ENCODE measurements around the gene ADGRV1.
"Not testable (repeated sequence)": the region's sequence is repeated elsewhere in the genome, so short reads cannot be mapped to it uniquely, and the experiment has no call there.

Gene ADGRV1

DNA sequence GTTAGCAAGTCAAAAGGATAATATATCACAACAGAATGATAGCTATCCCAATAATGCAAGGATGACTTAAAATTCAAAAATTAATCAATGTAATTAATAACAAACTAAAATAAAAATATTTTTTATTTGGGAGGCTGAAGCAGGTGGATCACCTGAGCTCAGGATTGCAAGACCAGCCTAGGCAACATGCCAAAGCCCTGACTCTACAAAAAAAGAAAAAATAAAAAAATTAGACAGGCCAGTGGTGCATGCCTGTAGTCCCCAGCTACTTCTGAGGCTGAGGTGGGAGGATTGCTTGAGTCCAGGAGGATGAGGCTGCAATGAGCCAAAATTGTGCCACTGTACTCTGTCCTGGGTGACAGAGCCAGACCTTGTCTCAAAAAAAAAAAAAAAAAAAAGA is 399.3 kb downstream of the ADGRV1 start:
- DNase-seq, result no peak

DNA sequence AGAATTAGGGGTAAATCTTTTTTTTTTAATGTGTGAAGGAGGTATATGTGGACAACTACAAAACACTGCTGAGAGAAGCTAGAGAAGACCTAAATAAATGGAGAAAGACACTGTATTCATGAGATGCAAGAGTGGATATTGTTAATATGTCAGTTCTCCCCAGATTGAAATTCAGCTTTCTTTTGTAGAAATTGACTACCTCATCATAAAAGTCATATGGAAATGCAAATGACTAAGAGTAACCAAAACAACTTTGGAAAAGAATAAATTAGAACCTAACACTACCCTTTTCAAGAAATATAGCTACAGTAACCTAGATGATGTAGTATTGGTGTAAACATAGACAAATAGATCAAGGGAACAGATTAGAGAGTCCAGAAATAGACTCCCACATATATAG is 400.7 kb downstream of the ADGRV1 start:
- DNase-seq, result no peak

DNA sequence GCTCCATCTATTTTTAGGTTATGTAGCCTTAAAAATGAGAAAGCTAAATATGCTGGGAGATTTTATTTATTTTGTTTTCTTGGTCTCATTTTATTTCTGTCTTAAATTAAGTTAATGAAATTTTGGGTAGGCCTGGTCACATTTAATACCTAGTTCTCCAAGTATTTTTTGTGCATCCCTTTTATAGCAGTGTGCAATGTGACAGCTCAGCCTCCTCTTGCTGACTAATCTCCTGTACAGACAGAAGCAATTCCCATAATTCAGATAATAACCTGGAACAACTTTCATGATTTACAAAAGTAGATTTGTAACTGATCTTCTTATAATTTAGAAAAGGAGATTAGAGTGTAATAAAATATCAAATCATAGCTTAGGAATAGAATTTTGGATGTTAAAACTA is 403.9 kb downstream of the ADGRV1 start:
- no peak for DNase-seq

DNA sequence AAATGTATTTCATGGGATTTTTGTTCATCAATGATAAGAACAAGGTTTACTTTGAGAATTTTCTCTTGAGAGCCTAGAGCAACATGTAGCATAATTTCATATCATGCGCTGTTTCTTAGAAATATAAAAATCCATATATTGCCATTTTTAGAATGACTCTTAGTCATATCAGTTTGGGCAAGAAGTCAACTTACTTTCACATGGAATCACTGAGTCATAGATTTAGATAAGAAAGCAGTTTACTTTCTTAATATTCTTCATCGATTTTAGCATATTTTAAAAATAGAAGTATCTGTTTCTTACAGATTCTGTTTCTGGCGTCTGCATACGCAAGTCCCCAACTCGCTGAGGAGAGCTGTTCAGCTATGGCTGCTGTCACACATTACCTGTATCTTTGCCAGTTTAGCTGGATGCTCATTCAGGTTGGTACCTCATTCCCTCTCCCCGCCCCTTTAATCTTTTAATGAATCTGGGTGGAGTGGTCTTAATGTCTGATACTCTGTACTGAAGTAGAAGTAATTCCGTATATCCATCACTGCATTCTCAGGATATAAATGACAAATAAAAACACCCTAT is 406.6 kb downstream of the ADGRV1 start:
- no peak for DNase-seq

DNA sequence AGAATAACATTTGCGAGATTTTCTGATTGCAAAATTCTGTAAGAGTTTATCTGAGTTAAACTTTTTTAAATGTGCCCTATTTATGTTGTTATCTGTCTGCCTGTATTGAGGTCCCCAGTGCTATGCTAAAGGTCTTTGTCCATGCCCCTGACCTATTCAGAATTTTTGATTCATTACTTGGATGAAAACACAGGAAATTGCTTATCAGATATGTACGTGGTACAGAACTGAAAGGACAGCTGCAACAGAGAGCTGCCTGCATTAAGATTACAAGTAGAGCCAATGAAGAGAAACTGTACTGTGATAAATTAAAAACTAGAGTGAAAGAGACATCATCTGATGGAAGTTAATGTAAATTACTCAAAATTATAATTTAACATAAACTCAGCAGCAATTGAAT is 408.8 kb downstream of the ADGRV1 start:
- DNase-seq, result no peak

DNA sequence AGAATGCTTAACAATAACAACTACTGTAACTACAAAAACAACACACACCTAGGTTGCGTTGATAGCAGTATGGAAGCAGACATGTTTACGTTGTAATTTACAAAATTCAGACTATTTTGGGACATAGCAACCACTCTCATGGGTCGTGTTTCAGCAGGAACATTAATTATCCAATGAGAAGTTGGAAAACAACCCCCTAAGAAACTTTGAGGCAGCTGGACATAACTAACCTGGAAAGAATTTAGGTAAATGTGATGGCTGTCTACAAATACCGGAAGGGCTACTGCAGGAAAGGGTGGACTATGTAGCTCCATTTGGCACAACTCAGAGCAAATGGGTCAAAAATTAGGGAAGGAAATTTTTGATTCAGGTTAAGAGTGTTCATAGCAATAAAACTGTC is 409.3 kb downstream of the ADGRV1 start:
- no peak for DNase-seq

DNA sequence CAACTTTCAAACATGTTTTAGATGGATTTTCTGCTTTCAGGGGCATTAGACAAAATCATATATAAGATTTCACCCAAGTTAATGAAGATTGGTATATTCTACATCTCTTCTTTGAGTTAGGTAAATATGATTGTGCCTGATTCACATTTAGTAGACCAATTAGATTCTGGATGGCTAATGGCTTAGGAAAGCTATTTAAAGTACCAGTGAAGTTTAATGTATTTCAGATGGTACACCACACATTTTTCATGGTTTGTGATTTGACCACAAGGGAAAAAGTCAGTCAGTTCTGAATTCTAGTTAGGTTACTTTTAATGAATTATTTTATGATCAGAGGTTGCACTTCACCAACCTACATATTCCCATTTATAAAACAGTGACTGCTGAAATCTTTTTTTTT is 409.7 kb downstream of the ADGRV1 start:
- DNase-seq, result no peak

DNA sequence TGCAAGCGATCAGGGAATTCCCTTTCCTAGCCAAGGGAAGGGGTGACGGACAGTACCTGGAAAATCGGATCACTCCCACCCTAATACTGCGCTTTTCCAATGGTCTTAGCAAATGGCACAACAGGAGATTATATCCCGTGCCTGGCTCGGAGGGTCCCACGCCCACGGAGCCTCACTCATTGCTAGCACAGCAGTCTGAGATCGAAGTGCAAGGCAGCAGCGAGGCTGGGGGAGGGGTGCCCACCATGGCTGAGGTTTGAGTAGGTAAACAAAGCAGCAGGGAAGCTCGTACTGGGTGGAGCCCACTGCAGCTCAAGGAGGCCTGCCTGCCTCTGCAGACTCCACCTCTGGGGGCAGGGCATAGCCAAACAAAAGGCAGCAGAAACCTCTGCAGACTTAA is 411.3 kb downstream of the ADGRV1 start:
- not testable (repeated sequence) for DNase-seq

DNA sequence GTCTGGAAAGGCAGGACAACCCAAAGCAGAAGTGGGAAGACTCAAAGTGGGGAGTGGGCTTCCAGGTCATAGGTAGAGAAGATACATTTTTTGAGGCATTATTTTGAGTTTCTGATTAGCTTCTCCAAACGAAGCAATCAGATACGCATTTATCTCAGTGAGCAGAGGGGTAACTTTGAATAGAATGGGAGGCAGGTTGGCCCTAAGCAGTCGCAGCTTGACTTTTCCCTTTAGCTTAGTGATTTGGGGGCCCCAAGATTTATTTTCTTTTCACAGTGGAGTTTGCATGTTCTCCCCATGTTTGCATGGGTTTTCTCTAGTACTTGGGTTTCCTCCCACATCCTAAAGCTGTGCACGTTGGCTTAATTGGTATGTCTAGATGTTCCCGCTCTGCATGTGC is 422.6 kb downstream of the ADGRV1 start:
- DNase-seq, result no peak

DNA sequence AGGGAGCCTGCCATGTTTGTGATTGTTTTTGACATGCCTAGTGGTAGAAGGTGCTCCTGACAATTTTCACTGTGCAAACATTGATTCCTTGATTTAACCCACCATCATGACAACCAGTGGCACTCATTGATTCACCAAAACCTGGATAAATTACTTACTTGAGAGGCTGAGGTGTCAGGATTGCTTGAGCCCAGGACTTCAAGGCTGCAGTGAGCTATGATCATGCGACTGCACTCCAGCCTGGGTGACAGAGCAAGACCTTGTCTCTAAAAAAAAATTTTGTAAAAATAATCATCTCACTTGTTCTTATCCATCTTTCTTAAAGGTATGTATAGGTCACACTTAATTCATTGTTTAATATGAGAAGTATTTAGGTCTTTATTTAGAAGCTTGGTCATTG is 423.2 kb downstream of the ADGRV1 start:
- DNase-seq, result no peak

DNA sequence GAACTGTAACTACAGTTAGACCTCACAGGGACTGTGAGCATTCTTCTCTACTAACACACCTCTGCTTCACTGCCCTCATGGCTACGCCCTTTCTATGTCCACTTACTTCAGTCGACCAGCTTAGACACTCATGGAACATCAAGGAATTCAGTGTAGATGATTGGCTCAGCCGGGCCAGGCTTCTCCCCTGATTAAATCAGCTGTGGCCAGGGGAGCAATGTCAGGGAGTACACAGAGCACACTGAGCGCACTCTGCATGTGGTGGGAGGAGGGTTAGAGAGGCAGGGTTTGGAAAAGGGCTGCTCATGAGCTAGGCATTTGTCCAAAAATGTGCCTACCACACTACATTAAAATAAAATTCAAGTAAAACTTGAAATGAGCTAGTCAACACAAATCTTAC is 424.0 kb downstream of the ADGRV1 start:
- no peak for DNase-seq

DNA sequence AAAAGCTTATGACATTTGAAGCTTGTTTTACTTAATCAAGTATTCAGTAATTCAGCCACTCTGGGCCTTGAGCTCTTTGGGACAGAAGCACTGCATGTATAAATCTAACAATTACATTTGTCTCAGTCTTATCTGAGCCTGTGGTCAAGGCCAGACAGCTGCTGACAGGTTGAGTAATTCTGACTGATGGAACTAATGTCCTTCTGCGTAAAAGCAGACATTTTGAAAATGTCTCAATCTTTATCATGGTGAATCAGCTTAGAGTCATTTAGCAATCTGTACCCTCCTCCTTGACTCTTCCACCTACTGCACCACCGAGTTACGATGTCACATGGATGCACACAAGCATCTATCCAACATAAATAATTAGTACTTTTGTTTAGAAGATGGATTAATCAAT is 424.6 kb downstream of the ADGRV1 start:
- no peak for DNase-seq

DNA sequence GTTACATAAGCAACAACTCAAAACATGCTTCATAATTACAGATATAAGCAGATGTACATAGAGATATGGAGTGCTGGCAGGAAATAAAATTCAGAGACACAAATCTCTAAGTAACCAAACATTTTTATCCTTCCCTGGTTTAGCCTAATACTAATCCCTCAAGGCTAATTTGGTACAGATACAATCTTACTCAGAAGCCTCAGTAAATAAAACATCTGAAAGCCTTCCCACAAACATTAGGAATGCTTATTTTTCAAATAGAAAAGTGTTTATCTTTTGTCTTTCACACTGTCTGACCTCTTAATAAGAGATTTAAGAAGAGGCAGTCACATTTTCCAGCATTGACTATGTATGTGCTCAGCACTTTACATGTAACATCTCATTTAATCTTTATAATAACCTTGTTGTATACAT is 425.1 kb downstream of the ADGRV1 start:
- DNase-seq, result no peak

DNA sequence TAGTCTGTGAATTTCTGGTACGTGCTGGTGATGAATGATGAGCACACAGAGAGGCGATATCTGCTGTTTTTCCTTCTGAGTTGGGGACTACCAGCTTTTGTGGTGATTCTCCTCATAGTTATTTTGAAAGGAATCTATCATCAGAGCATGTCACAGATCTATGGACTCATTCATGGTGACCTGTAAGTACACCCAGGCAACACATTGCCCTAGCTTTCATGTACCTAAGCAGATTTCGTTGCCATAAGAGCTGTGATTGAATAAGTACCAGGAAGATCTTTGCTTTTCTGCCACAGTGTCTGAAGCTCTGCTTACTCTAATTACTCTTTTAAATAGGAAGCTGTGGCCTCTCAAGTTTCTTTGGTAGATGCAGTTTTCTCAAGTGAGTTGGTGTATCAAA is 426.7 kb downstream of the ADGRV1 start:
- no peak for DNase-seq

DNA sequence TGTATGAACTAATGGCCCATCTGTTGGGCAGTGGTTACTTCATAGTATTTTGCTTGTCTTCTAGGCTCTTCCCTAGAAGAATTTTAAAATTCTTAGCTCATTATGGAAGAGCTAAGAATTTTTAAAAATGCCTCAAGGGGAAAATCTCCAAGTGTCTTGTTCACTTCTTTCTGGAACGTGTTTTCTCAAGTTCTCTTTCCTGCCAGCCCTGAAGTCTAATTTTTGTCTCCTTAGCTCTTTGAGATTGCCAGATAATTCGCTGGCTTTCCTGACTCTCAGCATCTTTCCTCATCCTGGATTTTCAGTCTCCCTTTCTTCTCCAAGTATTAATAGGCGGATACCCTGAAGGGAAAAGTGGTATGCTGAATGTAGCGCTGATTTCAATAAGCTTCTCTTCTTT is 429.1 kb downstream of the ADGRV1 start:
- no peak for DNase-seq

DNA sequence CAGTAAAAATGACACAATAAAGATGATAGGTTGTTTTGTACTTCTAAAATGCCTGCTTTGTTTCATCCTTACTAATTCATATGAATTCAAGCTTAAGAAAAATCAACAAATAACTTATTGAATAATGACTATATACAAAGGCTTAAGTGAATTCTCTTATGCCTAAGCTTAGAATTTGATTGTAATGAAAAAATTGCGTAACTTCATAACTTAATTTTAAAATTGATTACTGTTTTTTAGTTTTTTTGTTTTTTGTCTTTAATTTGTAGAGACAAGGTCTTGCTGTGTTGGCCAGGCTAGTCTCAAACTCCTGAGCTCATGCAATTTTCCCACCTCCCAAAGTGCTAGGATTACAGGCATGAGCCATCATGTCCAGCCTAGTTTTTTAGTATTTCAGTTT is 432.6 kb downstream of the ADGRV1 start:
- DNase-seq, result no peak

DNA sequence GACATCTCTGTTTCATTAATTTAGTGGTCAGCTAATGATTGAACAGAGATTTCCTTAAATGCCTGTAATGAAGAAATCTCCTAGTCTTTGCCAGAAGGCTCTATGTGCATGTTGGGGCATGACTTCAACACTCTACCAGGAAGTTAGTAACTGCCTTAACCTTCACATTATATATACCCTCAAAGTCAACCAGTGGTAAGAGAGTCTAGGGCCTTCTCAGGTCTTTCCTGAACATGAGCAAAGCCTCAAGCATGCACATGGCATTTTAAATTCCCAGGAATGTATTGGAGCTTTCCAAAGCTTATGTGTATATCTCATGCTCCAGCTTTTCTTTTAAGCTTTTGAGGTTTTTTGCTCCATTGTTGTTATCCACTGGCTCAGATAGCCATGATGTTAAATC is 436.2 kb downstream of the ADGRV1 start:
- DNase-seq, result no peak

DNA sequence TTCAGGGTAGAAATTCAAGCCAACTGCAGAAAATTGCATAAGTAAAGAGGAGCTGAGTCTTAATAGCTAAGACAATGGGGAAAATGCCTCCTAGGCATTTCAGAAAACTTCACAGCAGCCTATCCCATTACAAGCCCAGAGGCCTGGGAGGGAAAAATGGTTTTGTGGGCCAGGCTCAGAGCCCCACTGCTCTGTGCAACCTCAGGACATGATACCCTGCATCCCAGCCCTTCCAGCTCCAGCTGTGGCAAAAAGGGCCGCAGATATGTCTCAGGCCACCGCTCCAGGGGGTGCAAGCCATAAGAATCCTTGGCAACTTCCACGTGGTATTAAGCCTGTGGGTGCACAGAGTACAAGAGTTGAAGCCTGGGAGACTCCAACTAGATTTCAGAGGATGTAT is 437.5 kb downstream of the ADGRV1 start:
- no peak for DNase-seq

DNA sequence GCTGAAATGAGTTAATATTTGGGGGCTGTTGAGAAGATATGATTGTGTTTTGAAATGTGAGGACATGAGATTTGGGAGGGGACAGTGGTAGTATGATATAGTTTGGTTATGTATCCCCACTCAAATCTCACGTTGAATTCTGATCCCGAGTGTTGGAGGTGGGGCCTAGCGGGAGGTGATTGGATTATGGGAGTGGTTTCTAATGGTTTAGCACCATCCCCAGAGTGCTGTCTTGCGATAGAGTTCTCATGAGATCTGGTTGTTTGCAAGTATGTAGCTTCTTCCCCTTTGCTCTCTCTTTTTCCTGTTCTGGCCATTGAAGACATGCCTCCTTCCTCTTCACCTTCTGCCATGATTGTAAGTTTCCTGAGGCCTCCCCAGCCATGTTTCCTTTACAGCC is 438.5 kb downstream of the ADGRV1 start:
- DNase-seq, result no peak

DNA sequence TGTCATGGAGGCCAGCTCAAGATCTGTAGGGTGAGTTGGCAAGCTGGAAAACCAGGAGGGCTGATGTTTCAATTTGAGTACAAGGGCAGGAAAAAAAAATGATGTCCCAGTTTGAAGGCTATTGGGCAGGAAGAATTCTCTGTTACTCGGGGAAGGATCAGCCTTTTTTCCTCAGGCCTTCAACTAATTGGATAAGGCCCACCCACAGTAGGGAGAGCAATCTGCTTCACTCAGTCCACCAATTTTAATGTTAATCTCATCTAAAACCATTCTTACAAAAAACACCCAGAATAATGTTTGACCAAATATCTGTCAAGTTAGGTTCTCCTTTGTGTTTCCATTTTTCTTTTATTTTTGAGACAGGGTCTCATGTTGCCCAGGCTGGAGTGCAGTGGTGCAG is 442.1 kb downstream of the ADGRV1 start:
- DNase-seq, result no peak

DNA sequence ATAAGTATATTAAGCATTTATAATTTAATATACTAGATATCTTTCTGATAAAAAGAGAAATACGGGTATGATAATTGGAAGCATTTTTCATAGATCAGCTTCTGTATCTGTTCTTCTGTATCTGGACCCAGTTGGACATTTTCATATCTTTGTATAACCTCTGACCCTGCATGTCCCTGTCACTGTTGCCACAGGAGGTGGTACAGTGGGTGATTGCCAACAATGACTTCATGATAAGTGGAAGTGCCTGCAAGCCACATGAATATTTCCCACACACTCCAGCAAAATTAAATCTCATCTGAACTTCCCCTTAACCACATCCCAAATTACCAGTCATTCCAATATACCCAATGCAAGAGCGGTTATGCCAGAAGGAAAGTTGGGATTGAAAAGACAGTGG is 448.1 kb downstream of the ADGRV1 start:
- no peak for DNase-seq

DNA sequence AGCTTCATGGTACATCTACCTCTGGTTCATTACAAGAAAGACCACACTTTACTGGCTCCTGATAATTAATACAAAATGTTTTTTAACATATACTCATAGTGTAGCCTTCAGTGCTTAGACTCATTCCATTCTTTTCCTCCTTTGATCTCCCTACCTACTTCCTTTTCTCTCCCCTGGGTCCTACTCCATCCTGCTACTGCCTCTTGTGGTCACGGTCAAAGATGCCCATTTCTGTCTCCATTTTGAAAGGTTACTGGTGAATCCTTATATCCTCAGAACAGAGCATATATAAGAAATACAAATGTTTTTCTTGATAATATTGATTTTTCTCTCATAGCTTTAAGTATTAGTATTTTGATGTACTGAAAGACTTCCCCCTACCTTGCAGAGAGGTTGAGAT is 448.7 kb downstream of the ADGRV1 start:
- no peak for DNase-seq

DNA sequence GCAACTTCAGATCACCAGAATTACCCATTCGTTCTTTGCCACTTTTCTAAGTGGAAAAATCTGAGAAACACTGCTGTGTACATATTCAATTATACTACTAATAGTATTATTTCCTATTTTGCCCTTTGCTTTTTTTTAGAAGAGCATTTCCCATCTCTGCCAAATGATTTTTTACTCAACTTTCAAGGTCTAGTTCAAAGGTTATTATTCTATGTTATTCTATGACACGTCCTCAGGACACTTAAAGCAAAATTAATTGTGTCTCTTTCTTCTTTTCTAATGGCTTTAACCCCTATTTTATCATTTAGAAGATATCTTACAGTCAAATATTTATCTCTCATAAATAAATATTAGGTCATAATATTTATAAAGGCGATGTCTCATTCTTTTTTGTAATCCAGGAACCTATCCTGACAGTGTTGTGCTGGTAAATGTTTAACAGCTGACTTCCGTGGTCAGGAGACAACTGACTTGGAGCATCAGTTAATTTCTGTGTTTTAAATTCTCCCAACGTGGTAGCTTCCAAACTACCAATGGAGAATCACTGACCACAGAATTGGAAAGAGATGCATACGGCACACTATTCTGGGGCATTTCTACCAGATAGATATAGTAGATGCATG is 449.3 kb downstream of the ADGRV1 start:
- no peak for DNase-seq

DNA sequence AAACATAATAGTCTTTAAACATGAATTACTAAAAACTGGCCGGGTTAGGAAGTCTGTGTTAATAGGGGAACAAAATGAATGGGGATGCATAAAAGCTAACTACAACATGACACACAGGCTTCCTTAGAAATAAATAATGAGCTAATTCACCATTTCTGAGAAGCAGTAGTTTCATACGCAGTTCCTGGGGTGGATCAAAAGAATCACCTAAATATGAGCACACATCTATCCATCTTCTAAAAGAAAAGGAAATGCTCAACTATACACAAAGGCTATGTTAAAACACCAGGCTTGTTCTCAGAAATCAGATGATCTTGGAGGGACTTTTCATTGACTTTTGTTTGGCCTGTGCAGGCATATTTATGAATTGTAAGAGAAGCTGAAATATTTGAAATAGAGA is 451.5 kb downstream of the ADGRV1 start:
- DNase-seq, result no peak

DNA sequence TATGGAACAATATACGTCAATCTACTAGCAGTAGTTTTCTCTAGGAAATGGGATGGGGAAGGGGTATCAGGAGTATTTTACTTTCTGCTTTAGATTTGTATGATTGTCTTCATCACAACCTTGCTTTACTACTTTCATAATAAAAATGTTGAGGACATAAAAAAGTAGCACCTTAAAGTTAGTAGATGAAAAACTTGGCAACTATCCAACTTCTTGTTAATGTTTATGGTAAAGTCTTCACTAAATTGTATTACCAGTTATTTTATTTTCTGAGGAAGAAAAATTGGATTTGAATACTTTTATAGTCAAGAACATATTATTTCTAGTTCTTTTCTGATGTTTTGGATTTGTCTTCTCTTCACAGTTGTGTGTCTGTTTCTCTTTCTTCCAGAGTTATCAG is 452.4 kb downstream of the ADGRV1 start:
- no peak for DNase-seq

DNA sequence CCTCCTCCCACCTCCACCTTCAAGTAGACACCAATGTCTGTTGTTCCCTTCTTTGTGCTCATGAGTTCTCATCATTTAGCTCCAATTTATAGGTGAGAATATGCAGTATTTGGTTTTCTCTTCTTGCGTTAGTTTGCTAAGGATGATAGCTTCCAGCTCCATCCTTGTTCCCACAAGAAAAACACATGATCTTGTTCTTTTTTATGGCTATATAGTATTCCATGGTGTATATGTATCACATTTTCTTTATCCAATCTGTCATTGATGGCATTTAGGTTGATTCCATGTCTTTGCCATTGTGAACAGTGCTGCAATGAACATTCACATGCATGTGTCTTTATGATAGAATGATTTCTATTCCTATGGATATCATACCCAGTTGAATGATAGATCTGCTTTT is 454.3 kb downstream of the ADGRV1 start:
- DNase-seq, result not testable (repeated sequence)

All from activated effector memory CD4-positive, alpha-beta T cell treated with Interleukin-2 at 50 U/mL for 16 hours (primary cell).